ENCODE results near the gene AK8. TPM values are rescaled to one million over a fixed set of nuclear protein-coding genes. Genes with fewer than 3 reads are reported as not detected.

Gene AK8
- total and polyA plus RNA-seq, 4 donors, result 0.07 to 0.26 (median 0.11) TPM

DNA sequence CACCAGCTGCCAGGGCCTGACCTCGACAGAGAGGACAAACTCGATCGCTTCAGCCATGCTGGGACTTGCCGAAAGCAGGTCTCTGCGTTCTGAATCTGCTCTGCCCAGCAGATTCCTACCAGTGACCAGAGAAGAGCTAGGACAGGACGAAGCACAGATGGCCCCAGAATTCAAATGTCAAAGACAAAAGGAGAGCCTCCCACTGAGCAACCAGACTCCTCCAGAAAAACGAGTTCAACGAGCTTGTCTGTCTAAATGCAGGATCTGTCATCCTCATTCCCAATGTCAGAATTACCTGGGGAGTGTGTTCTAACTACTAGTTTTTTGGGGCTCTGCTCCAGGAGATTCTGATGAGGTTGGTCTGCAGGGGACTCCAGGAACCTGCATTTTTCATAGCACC, 13.4 kb downstream of the AK8 start:
- Histone ChIP-seq H3K27me3 (ENCODE audit: control insufficient read depth in 4 of 4, insufficient read depth in 4 of 4, low read length in 3 of 4) (no peaks in the 10 kb centered on the region), H3K4me1 (ENCODE audit: control insufficient read depth in 4 of 4, insufficient read depth in 4 of 4, low read length in 3 of 4) (no peaks in the 10 kb centered on the region), H3K4me3 (ENCODE audit: low read depth in 1 of 3, low read length in 3 of 3) (no peak overlapping the region), H3K36me3 (ENCODE audit: control insufficient read depth in 4 of 4, insufficient read depth in 3 of 4, low read depth in 1 of 4, low read length in 3 of 4) (no peaks in the 10 kb centered on the region), H3K9me3 (ENCODE audit: control insufficient read depth in 4 of 4, low read length in 3 of 4) (no peaks in the 10 kb centered on the region), H3K27ac (ENCODE audit: low read depth in 1 of 2, low read length in 2 of 2) (no peak overlapping the region), H3K9ac (ENCODE audit: low read depth in 1 of 2, low read length in 2 of 2) (no peak overlapping the region)
- DNase-seq (ENCODE audit: low spot score), result no peak
- 70% methylated on average over 8 of the region's 8 CpGs for WGBS
- TF ChIP-seq, protein P1, sequence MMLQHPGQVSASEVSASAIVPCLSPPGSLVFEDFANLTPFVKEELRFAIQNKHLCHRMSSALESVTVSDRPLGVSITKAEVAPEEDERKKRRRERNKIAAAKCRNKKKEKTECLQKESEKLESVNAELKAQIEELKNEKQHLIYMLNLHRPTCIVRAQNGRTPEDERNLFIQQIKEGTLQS (IDR thresholded peaks at IDR 0.05), result no peak
- TF ChIP-seq SP1 (IDR thresholded peaks at IDR 0.05) (no peak), TAF1 (conservative IDR thresholded peaks at IDR 0.05) (no peak), RAD21 (IDR thresholded peaks at IDR 0.05) (no peak), FOXA1 (IDR thresholded peaks at IDR 0.05) (no peak)

DNA sequence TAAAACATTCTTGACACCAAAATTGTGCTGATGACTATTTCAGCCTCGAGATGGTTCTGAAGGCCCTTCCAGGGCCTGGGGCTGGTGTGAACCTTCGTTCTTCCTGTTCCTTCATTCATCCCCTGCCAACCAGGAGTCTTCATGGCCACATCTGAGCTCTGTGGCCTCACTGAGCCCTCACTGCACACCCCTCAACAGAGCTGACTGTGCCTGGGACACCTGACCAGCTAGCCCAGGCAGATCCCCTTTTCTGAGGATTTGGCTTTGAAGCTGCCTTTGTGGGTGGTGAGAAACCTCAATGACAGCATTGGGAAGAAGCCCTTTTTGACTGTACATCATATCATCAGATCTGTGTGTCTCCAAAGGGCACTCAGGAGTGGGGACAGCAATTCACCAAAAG, 13.8 kb downstream of the AK8 start:
- no peaks in the 10 kb centered on the region for H3K36me3 ChIP-seq (ENCODE audit: control insufficient read depth in 4 of 4, insufficient read depth in 3 of 4, low read depth in 1 of 4, low read length in 3 of 4)
- H3K27ac ChIP-seq (ENCODE audit: low read depth in 1 of 2, low read length in 2 of 2), result no peak overlapping the region
- H3K4me3 ChIP-seq (ENCODE audit: low read depth in 1 of 3, low read length in 3 of 3), result no peak overlapping the region
- no peak for TF ChIP-seq HNF4A (conservative IDR thresholded peaks at IDR 0.05)
- no peak for TF ChIP-seq FOXA2 (IDR thresholded peaks at IDR 0.05)
- no peak for TF ChIP-seq GABPA (IDR thresholded peaks at IDR 0.05 in 1 of 2, conservative IDR thresholded peaks at IDR 0.05 in 1 of 2)
- TF ChIP-seq, protein P2, sequence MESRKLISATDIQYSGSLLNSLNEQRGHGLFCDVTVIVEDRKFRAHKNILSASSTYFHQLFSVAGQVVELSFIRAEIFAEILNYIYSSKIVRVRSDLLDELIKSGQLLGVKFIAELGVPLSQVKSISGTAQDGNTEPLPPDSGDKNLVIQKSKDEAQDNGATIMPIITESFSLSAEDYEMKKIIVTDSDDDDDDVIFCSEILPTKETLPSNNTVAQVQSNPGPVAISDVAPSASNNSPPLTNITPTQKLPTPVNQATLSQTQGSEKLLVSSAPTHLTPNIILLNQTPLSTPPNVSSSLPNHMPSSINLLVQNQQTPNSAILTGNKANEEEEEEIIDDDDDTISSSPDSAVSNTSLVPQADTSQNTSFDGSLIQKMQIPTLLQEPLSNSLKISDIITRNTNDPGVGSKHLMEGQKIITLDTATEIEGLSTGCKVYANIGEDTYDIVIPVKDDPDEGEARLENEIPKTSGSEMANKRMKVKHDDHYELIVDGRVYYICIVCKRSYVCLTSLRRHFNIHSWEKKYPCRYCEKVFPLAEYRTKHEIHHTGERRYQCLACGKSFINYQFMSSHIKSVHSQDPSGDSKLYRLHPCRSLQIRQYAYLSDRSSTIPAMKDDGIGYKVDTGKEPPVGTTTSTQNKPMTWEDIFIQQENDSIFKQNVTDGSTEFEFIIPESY (IDR thresholded peaks at IDR 0.05), result no peak
- no peak for TF ChIP-seq EGR1 (IDR thresholded peaks at IDR 0.05; ENCODE audit: low read depth in 2 of 2)
- TF ChIP-seq TAF1 (conservative IDR thresholded peaks at IDR 0.05), result no peak
- no peaks in the 10 kb centered on the region for H3K9me3 ChIP-seq (ENCODE audit: control insufficient read depth in 4 of 4, low read length in 3 of 4)
- H3K4me1 ChIP-seq (ENCODE audit: control insufficient read depth in 4 of 4, insufficient read depth in 4 of 4, low read length in 3 of 4), result no peaks in the 10 kb centered on the region
- WGBS, result 81% methylated on average over 2 of the region's 2 CpGs
- DNase-seq (ENCODE audit: low spot score), result no peak
- no peaks in the 10 kb centered on the region for H3K27me3 ChIP-seq (ENCODE audit: control insufficient read depth in 4 of 4, insufficient read depth in 4 of 4, low read length in 3 of 4)
- H3K9ac ChIP-seq (ENCODE audit: low read depth in 1 of 2, low read length in 2 of 2), result no peak overlapping the region

DNA sequence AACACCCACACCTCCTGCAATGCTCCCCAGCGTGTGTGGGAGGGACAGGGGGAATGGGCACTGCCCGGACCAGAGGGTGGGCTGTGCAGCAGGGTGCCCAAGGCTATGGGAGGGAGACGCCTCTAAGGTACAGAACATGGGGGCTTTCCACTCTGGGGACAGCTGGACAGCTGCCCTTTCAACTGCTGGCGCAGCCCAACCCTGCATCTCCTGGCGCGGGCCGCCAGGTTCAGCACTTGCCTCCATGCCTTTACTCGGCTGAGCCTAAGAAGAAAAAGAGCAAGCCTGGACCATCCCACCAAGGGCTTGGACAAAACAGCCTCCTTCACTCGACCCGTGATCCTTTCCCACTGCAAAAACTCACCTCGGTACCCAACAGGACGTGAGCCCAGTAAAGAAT, 15.0 kb downstream of the AK8 start:
- H3K9ac ChIP-seq (ENCODE audit: low read depth in 1 of 2, low read length in 2 of 2), result no peak overlapping the region
- H3K27ac ChIP-seq (ENCODE audit: low read depth in 1 of 2, low read length in 2 of 2), result no peak overlapping the region
- H3K36me3 ChIP-seq (ENCODE audit: control insufficient read depth in 4 of 4, insufficient read depth in 3 of 4, low read depth in 1 of 4, low read length in 3 of 4), result no peaks in the 10 kb centered on the region
- H3K9me3 ChIP-seq (ENCODE audit: control insufficient read depth in 4 of 4, low read length in 3 of 4), result no peaks in the 10 kb centered on the region
- 86% methylated on average over 12 of the region's 12 CpGs for WGBS
- no peaks in the 10 kb centered on the region for H3K4me1 ChIP-seq (ENCODE audit: control insufficient read depth in 4 of 4, insufficient read depth in 4 of 4, low read length in 3 of 4)
- no peak for DNase-seq (ENCODE audit: low spot score)
- no peak overlapping the region for H3K4me3 ChIP-seq (ENCODE audit: low read depth in 1 of 3, low read length in 3 of 3)
- peaks cover 0 to 6% (median 0%) of the 10 kb centered on the region in 4 donors for H3K27me3 ChIP-seq (ENCODE audit: control insufficient read depth in 4 of 4, insufficient read depth in 4 of 4, low read length in 3 of 4)
- TF ChIP-seq TAF1 (conservative IDR thresholded peaks at IDR 0.05) (no peak), RXRA (IDR thresholded peaks at IDR 0.05) (no peak), GABPA (IDR thresholded peaks at IDR 0.05 in 1 of 2, conservative IDR thresholded peaks at IDR 0.05 in 1 of 2) (no peak), FOXA2 (IDR thresholded peaks at IDR 0.05) (no peak), NR2F2 (IDR thresholded peaks at IDR 0.05) (no peak)
- TF ChIP-seq, protein P2 (IDR thresholded peaks at IDR 0.05), result no peak
